HL-60/S4 treated with retinoic acid at 250 ng/mL for 4 days and 3 days (cell line): ENCODE data around the gene BCL6B.

Experiments used
- in situ Hi-C: fragments of 300-500 bp; cut with MboI; formaldehyde crosslinking; loops from 2 replicates; pipeline ENCODE4 v1.7.0; 2022; ENCODE audit warnings: low sequenced_read_pairs

The BCL6B gene

GRCh38 chr17:7025245-7025644 is 2.4 kb downstream of the BCL6B start:
- in situ Hi-C loops = no loop called here

GRCh38 chr17:7026471-7027115 is 3.7 kb downstream of the BCL6B start:
- in situ Hi-C loops = no loop called here

- in situ Hi-C loops = no loop called here
Measured at GRCh38 chr17:7027335-7027734, 4.5 kb downstream of the BCL6B start.

- in situ Hi-C loops = no loop called here
Measured at GRCh38 chr17:7029096-7029495, 6.2 kb downstream of the BCL6B start.

- in situ Hi-C loops = no loop called here
Measured at GRCh38 chr17:7029659-7030058, 6.8 kb downstream of the BCL6B start.

GRCh38 chr17:7034955-7035590 is 12.2 kb downstream of the BCL6B start:
- in situ Hi-C loops = no loop called here

GRCh38 chr17:7035591-7036368 is 12.9 kb downstream of the BCL6B start, which contains the start of gene SLC16A13:
Gene SLC16A13, plus strand, starts transcription at chr17:7036015. Its CDS starts 368 bp downstream, at chr17:7036383.
- in situ Hi-C loops = no loop called here

- in situ Hi-C loops = no loop called here
Measured at GRCh38 chr17:7038025-7038862, 15.4 kb downstream of the BCL6B start.

GRCh38 chr17:7039832-7040231 is 17.0 kb downstream of the BCL6B start:
- in situ Hi-C loops = loop anchor here (10.0 kb wide), 1 partner anchor 95 kb away; no protein-coding TSS in a partner anchor

GRCh38 chr17:7041607-7042500 is 19.0 kb downstream of the BCL6B start:
- in situ Hi-C loops = loop anchor here (10.0 kb wide), 1 partner anchor 93 kb away; no protein-coding TSS in a partner anchor

GRCh38 chr17:7042501-7043181 is 19.8 kb downstream of the BCL6B start:
- in situ Hi-C loops = loop anchor here (10.0 kb wide), 1 partner anchor 92 kb away; no protein-coding TSS in a partner anchor

GRCh38 chr17:7043182-7043496 is 20.3 kb downstream of the BCL6B start:
- in situ Hi-C loops = loop anchor here (10.0 kb wide), 1 partner anchor 92 kb away; no protein-coding TSS in a partner anchor

- in situ Hi-C loops = loop anchor here (10.0 kb wide), 1 partner anchor 91 kb away; no protein-coding TSS in a partner anchor
Measured at GRCh38 chr17:7043497-7044198, 20.8 kb downstream of the BCL6B start, which contains the start of gene SLC16A11. Gene SLC16A11, minus strand, starts transcription at chr17:7044092. Its CDS starts 579 bp downstream, at chr17:7043513.

- in situ Hi-C loops = loop anchor here (10.0 kb wide), 1 partner anchor 89 kb away; no protein-coding TSS in a partner anchor
Measured at GRCh38 chr17:7045492-7046126, 22.8 kb downstream of the BCL6B start.

- in situ Hi-C loops = loop anchor here (10.0 kb wide), 1 partner anchor 89 kb away; no protein-coding TSS in a partner anchor
Measured at GRCh38 chr17:7046127-7046724, 23.4 kb downstream of the BCL6B start.

- in situ Hi-C loops = loop anchor here (10.0 kb wide), 1 partner anchor 88 kb away; no protein-coding TSS in a partner anchor
Measured at GRCh38 chr17:7046725-7047397, 24.0 kb downstream of the BCL6B start.

GRCh38 chr17:7047566-7047965 is 24.7 kb downstream of the BCL6B start:
- in situ Hi-C loops = loop anchor here (10.0 kb wide), 1 partner anchor 87 kb away; no protein-coding TSS in a partner anchor
